HG03175 (cell line): ENCODE data around the gene NKX6-1.
A peak's percentile ranks its signal among the peaks of the same experiment; 100 is the strongest.

ENCODE experiments used
- ATAC-seq: cut with Tn5 transposase; IDR thresholded peaks from one replicate; pipeline ENCODE4 v1.9.1; 2021; ENCODE audit warnings: mild to moderate bottlenecking, moderate library complexity; ENCODE audit not compliant: unreplicated experiment

Gene NKX6-1

DNA sequence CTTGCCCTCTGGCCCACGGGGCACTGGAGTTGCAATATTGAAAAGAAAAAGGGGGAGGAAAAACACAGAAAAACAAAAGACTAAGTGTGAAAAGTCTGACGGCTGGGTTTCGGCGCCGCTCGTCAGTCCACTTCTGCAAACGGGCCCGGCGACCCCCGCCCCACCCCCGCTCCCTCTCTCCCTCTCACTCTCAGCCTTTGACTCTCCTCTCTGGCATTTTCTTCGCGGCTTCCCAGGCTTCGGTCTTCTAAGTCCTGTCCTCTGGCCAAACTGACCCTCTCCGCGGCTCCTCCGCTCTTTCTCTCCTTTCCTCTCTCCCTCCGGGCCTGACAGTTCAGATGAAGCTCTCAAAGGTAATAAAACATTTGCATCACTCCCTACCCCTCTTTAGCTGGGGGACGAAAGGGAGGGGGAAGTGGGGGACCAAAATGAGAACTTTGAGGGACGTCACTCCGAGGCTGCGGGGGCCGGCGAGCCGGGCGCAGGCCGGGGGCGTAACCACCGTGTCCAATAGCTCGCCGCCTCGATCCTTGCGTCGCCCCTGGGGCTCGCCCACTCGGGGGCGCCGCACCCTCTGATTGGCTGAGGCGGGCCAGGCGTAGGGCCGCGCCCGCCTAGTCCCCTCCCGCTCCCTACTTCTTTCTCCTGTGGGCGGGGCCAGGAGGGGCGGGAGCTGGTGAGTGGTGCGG lies at the start of gene NKX6-1:
TSS of gene NKX6-1 (minus strand) at position 358 of the 689 bp plus-strand sequence. CDS start 1,064 bp downstream, outside the sequence.
- ATAC-seq: no peak

DNA sequence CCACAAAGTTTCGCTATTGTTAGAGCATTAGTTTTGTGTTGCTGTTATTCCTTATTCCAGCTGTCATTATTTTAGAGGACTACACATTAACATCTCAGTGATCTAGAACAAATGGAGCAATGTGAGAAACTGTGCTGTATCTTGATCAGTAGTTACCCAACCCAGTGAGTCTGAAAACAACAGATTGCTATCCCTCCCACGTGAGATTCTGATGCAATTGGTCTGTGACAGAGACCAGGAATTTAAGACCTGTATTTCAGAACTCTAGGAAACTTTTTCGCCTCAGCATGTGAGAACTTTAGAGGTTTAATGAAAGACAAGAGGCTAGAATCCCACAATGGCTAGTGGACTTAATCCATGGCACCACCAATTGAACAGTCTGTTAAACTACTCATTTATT lies 48.1 kb upstream of the NKX6-1 start:
- ATAC-seq: no peak

DNA sequence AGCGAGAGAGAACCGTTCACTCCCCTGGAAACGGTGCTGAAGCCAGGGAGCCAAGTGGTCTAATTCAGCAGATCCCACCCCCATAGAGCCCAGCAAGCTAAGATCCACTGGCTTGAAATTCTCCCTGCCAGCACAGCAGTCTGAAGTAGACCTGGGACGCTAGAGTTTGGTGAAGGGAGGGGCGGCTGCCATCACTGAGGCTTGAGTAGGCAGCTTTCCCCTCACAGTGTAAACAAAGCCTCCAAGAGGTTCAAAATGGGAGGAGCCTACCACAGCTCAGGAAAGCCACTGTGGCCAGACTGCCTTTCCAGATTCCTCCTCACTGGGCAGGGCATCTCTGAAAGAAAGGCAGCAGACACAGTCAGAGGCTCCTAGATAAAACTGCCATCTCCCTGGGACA lies 46.0 kb upstream of the NKX6-1 start:
- ATAC-seq: no peak

DNA sequence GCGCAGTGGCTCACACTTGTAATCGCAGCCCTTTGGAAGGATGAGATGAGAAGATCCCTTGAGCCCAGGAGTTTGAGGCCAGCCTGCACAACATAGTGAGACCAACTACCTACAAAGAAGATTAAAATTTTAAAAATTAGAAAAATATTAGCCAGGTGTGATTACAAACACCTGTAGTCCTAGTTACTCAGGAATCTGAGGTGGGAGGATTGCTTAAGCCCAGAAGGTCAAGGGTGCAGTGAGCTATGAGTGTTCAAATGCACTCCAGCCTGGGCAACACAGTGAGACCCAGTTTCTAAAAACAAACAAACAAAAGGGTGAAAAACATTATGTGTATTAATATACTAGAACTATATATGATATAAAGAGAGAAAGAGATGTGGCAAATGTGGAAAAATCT lies 36.8 kb upstream of the NKX6-1 start:
- no peak for ATAC-seq

DNA sequence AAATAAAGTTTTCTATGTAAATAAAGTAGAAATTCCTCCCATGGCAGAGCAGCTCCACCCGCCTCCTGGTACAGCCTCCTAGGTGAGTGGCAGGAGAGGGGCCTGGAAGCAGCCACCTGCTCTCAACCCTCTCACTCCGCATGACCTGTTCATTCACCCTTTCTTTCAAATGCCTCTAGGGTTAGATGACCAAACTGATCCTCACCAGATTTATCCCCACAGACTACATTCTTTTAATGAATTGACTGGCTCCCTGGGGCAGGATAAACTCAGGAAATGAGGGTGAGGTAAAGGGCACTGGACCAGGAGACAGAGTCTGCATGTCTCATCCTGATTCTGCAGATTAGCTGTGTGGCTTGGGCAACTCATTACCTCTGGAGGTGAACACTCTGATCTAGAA lies 32.6 kb upstream of the NKX6-1 start:
- ATAC-seq: no peak

DNA sequence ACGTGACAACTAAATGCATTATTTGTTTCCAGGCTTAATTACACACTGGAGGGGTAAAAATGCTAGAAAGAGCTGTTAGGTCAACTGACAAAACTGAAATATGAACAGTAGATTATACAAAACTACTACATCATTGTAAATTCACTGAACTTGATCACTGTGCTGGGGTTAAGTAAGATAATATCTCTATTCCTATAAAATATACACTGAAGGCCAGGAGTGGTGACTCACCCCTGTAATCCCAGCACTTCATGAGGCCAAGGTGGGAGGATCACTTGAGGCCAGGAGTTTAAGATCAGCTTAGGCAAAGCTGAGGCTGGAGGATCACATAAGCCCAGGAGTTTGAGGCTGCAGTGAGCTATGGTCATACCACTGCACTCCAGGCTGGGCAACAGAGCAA lies 31.8 kb upstream of the NKX6-1 start:
- ATAC-seq: no peak

DNA sequence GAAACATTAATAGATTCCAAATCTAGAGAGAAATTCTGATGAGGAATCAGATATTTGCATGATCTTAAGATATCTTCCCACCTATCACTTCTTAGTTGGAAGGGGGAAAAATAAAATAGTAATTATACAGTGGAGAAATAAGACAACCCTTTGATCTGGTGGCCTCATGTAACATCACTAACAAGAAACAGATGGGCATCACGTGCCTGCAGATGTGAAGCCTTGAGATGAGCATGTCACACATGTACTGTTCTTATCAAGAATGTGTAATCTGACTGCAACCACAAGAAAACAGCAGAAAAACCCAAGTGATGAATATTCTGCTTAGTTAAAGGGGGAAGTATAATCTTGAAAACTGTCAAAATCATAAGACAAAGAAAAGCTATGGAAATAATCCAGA lies 31.4 kb upstream of the NKX6-1 start:
- no peak for ATAC-seq

DNA sequence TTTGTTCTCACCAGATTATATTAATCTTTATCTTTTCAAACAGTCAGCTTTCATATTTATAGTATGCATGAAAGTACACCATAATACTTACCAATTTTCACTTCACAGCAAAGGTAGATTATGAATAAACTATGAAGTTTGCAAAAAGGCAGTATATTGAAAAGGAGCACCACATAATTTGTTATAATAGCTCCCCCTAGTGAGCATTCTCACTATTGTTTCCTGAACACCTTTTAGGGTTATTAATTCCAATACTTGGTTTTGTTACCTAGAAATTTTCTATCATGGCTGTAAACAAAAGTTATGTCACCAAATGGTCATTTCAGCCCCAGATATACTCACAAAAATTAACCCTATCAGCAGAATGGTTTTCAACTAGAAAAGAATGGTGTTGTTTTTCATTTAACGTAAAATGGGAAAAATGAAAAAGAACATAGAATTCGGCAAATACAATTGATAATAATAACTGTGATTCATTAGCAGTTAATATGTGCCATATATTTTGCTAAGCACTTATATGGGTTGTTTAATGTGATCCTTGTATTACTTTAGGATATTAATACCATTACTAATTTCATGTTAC lies 30.2 kb upstream of the NKX6-1 start:
- ATAC-seq: no peak

DNA sequence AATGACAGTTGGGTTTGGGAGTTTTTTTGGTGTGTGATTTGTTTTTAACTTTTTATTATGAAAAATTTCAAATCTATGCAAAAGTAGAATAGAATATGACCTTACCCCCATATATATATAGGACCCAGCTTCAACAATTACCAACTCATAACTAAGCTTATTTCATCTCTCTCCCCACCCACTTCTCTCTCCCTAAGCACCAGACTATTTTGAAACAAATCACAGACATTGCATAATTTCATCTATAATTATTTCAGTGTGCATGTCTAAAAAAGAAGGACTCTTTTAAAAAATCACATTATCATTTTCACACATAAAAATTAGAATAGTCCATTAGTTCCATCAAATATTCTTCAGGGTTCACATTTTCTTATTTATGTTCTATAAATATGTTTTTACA lies 28.3 kb upstream of the NKX6-1 start:
- ATAC-seq: no peak

DNA sequence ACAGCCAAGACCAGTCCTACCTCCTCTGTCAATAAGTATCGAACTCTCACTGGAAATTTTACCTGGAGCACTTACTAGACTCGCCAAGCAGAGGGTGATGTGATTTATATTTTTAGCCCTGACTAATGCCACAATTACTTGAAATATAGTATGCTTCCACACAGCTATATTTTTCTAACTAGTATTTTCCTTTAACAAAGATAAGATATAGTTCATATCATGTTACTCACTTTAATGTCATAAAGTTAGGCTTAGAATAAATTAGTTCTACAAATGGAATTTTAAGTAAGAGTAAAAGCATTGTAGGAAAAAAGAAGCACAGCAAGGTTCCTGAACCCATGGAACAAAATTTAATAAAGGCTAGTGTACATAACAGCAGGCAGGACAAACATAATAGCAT lies 16.0 kb upstream of the NKX6-1 start:
- ATAC-seq: no peak

DNA sequence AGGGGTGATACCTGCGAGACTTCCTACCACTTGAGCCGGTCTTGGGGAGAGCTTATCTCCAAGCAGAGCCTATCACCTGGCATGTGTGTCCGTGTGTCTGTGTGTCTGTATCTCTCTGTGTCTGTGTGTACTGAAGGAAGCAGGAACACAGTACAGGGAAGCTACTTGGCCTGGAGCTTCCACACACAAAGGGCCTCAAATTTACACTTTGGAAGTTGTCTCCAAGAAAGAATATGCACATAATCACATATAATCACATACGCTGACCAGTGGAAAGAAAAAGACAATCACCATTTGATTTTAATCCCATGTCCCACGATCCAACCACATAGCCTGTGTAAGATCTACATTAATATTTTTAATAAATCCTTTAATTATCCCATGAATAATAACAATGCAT lies 13.2 kb upstream of the NKX6-1 start:
- no peak for ATAC-seq

DNA sequence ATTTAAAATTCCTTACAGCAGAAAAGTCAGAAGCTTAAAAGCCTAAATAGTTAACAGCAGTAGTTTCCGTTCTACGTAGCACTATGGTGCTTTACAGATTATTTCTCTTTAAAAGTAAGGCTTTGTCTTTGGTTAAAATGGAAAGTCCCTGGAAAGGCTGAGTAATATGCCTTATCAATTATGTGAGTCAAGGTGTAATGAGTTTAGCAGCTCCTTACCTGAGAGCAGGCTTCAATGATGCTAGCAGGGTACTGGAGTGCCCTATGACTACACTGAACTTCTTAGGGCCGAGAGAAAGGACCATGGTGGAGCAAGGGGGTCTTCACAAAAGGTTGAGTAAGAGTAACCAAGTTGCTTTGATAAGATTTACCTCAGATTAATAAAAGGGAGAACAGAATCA lies 12.6 kb upstream of the NKX6-1 start:
- no peak for ATAC-seq

DNA sequence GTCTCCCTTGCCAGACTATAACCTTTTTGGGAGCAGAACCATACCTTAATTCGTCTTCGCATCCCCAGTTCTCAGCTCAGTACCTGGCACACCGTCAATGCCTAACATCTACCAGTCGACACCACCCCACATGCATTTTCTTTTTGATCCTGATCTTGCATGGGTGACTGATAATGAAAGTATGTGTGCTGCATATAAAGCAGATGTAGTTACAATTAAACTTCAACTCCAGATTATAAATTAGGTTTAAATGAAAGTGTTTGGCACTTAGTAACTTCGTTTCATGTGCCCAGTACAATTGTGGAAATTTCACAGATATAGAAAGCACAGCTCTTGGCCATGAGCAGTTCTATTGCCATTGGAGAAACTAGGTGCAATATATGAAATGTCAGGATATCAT lies 8.8 kb upstream of the NKX6-1 start:
- no peak for ATAC-seq

DNA sequence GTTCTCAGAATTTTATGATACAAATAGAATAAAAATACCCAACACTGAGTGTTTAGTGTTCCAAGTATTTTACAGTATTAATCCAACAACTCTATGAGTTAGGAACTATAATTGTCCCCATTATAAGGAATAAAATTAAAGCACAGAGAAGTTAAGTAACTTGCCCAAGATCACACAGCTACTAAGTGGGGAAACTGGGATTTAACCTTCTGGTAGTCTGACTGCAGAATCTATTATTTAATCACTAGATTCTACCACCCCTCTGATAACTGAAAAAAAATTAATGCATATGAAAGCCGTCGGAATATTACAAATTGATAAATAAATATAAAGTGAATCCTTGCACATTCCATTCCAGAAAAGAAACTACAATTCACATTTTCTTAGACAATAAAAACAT lies 5.7 kb upstream of the NKX6-1 start:
- ATAC-seq: no peak

DNA sequence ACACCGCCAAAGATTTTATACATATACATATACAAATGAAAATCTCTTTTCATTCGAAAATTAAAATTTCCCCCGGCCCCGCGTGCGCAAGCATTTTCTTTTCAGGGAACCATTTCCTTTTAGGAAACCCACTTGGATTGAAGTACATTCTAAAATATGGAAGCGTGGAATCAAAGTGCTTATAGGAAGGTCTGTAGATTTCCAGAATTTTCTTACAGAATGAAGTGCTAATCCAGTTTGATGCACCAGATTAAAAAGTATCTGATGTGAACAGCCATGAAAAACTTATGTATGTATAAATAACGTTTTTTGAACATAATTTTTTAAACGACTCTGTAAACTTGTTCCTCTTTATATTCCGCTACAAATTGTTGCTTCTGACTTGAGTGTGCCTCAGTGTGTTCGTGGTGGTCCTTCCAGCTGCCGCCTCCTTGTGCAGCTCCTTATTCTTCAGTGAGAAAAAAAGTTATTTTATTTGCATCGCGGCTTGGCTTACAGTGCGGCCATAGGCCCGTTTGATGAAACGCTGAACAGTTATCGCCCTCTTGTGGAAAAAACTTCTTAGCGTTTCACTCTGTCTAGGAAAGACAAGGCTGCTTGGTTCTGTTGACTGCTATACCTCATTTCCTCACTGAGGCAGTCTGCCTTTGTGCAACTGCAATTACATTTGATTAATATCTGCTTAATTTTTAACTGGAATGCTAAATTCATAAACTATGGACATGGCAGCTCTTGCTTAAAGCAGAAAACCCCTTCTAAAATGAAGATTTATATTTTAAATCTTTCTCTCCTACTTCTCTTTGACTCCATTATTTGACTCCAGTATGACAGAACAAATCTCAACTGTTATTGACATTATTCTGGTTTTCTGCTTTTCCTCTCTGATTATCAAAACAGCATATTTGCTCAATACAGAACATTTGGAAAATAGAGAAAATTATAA lies 4.7 kb upstream of the NKX6-1 start:
- ATAC-seq: peak; percentile 78

DNA sequence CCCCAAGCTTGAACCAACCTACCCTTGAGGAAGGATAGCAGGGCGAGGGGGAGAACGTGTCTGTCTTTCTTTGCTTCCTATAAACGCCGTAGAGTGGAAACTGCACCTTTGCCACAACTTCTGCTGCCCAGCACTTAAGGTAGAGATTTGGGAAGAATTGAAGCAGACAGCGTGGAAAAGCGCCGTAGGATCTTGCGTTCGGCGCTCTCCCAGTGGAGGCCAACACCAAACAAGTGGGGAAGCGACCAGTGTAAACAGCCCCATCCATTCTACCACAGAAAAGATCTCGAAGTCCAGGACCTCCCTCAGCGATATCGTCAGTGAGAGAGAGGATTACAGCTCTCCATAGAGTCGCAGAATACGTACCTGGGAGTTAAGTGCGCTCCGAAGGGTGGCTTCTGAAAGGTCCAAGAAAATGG lies 3.9 kb upstream of the NKX6-1 start:
- ATAC-seq: no peak

DNA sequence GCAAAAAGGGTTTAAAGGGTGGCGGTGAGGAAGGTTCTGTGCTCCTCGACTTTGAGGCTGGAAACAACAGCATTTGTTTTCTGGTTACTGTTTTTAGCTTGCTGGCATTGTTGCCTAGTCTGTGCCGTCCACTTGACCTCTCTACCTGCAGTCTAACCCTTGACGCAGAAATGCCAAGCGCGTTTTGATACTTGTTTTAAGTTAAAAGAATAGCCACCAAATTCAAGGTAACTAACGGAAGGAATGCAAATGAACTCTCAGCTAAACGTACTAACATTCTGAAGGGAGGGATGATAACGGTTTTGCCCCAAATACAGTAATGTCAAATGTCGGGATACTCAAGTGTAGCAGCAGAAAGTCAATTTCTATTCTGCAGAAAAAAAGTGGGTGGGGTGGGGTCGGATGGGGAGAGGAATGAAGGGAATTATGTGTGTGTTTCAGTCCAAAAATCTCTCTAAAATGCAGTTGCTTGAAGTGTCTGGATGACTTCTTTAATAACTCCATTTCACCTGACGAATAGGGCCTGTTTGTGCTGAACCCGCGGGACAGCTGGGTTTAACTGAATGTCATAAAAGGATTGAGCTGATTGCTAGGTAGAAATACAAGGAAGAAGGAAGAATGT lies 3.4 kb upstream of the NKX6-1 start:
- no peak for ATAC-seq

DNA sequence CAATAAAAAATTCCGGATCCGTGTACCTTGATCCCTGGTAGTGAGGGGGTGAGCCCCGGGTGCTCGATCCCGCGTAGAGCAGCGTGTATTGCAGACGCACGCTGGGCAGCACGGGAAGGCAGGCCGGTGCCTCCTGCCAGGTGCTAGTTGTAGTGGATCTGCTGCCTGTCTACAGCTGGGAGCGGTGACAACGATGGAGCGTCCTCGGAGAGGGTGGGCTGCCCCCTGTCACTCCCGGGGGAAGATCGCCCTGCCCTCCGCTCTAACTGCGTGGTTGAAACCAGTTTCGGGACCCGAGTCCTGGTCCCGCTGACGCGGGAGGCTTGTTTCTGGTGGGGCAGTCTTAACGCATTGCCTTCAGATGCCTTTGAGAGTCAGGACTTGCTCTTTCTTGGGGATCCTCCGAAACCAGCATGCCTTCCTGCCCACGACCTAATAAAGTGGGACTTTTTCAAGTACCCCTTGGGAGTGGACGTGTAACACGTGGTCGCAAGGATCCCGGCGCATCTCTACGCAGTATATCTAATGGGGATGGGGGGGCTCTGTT lies 2.7 kb upstream of the NKX6-1 start:
- ATAC-seq: no peak

DNA sequence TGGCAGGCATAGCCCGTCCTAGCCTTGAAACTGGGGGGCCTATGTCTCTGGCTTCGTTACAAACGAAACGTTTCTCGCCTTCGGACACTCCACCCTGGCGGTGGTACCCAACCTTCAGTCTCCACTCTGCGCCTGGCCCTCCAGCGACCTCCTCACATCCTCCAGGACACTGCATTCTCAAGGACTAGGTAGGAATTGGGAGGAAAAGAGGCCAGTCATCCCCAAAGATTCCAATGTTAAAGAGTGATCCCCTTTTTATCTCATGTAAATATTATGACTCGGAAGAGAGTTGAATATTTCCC lies 2.1 kb upstream of the NKX6-1 start:
- no peak for ATAC-seq

DNA sequence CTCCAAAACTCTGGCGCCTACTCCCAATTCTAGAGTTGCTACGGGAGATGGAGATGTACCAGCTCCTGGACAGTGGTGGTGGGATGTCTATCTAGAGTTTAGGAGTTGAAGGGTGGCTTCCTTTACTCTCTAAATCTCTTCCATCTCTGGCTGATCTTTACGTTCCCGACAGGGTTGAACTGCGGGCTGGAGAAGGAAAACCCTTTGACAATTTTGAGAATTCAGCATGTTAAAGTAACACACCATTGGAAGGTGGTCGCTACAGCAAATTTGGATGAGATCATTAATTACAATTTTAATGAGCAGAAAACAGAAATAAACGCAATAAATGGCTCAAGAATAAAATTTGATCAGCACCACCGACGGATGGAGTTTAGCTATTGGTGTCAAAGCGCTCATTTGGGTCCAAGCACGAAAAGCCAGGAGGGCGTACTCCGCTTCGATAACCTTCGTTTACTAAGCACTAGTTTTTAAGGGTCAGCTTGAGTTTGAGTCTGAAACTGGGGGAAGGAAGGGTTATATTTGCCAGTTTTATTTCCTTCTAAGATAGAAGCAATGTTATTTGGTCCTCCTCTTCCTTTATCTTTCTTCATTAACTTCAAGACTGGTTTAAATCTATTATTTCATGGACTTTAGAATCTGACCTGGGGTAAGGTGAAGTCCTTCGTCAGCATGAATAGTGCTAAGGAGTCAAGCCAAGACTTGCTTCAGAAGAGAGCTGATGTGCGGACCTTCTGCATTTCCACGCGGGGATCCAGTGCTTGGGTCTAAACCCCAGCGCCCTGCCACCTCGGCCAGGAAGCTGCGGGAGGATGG lies 1.5 kb upstream of the NKX6-1 start:
- ATAC-seq: no peak

DNA sequence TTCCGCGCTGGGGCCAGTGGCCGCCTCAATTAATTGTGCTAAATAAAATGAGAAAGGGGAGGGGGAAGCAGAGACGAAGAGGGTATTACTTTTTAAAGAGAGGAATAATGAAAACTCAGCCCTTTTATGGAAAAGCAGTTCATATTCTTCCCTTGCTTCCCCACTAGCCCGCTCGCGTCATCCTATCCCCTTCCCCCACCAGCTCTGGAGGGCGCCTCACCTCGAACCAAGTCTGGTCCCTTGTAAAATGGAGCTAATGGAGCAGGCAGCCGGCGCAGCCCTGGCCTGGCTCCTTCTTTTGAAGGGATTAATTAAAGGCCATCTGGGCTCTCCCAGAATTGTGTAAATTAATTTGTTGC lies 511 bp upstream of the NKX6-1 start:
- ATAC-seq: no peak
